ENCODE measurements around the gene IRF4.
"Not testable (repeated sequence)": the region's sequence is repeated elsewhere in the genome, so short reads cannot be mapped to it uniquely, and the experiment has no call there.

The IRF4 gene

DNA sequence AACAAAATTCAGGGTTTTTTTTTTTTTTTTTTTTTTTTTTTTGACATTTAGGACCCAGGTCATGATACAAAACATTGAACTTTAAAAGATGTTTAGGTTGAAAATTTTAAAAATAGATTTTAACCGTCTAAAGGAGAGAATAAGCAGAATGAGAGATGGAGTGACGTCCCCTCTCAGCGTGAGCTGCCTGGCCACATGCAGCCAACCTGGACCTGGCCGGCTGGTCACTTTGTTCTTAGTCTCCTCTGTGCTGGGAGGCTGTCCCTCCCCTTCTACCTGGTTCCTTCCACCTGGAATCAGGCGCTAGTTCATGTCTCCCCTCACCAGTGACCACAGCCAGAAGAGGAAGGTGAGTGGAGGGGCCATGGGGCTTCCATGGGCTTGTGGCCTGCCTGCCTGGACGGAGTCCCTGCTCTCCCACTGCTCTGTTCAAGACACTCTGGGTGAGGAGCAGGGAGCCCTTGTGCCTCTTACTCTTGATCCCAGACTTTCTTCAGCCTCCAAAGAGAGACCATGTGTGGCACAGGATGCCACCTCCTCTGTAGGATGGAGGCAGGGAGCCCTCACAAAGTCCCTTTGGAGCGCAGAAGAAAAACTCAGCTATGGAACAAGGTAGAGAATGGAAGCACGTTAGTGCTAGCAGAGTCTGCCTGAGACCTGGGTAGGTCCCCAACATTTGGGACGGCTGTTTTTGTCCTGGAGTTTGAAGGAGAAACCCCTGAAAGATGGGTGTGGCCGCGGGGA, 31.7 kb downstream of the IRF4 start:
- FAIRE-seq: no peak

DNA sequence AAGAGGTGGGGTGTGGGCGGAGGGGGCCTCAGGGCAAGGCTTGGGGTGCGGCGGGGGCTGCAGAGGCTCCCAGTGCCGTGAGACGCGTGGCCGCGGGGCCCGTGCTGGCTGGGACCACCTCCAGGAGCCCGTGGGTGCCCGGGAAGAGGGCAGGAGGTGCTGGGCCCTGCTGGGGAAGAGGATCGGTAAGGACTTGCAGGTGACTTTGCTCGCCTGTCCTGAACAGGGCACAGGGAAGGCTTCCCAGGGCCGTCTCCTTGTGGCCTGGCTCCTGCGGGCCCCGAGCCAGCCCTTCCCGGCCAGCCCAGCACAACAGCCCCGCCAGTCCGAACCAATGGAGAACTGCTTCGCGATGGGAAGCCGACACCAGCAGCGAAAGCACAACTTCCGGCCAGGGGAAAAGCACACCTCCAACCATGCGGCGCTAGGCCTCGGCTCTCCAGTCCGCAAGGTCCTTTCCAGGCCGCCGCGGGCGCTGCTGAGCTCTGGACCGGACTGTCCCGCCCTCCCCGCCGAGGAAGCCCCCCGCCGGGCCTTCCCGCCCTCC, 32.3 kb downstream of the IRF4 start:
- FAIRE-seq: no peak

GRCh38 chr6:424741-425417, 33.3 kb downstream of the IRF4 start:
- no peak for FAIRE-seq

GRCh38 chr6:425418-425788, 33.9 kb downstream of the IRF4 start:
- not testable (repeated sequence) for FAIRE-seq

- FAIRE-seq: not testable (repeated sequence)
These were observed 34.7 kb downstream of the IRF4 start for GRCh38 chr6:426198-426738.

DNA sequence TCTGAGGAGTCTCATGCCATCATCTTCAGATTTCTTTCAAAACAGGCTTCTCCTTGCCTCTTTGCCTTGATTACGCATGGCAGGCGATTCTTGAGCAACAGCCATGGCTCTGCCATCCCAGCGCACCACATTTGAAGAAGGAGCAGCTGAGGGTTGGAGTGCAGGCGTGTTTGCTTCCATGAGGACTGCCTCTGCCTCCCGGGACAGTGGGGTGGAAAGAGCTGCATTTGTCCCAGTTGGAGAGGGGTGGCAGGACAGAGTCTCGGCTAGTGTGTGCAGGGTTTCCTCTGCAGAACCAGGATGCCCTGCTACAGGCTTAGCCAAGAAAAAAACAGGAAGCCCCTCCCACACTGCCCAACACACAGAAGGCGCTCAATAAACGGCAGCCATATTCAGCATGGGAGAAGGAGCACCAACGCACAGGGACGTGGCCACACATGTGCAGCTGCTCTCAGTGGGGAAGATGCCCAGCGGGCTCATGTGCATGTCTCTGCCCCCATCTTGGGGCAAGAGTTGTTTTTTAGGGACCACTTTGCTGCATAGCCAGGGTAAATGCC, 36.6 kb downstream of the IRF4 start:
- FAIRE-seq: no peak

DNA sequence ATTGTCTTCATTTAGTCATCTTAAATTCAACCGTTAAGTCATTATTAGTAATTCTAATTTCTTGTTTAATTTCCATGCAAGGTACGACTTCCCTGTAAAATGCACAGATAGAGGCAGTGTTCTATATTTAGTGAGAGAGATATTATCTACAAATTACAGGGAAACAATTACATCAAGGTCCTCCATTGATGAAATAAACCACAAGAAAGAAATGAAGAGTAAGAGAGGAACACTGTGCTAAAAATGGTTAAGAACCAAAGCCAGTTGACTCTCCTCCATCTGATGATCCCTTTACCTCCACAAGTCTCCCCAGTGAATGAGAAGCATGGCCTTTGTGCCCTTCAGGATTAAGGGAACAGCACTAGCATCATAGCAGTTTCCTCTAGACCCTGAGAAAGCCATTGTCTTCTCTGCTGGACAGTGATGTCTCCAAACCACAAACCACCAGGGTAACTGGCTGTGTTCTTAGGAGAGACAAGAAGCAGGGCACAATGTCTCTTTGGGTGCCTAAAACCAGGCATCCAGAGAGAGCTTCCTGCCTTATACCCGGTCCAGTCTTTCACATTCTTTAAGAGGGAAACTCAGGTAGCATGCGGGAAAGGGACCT, 38.1 kb downstream of the IRF4 start:
- no peak for FAIRE-seq

- FAIRE-seq: no peak
These were observed 40.0 kb downstream of the IRF4 start for GRCh38 chr6:431504-431903.

- FAIRE-seq: no peak
These were observed 40.4 kb downstream of the IRF4 start for GRCh38 chr6:431986-432385.

- FAIRE-seq: no peak
These were observed 42.6 kb downstream of the IRF4 start for GRCh38 chr6:434051-434705.

DNA sequence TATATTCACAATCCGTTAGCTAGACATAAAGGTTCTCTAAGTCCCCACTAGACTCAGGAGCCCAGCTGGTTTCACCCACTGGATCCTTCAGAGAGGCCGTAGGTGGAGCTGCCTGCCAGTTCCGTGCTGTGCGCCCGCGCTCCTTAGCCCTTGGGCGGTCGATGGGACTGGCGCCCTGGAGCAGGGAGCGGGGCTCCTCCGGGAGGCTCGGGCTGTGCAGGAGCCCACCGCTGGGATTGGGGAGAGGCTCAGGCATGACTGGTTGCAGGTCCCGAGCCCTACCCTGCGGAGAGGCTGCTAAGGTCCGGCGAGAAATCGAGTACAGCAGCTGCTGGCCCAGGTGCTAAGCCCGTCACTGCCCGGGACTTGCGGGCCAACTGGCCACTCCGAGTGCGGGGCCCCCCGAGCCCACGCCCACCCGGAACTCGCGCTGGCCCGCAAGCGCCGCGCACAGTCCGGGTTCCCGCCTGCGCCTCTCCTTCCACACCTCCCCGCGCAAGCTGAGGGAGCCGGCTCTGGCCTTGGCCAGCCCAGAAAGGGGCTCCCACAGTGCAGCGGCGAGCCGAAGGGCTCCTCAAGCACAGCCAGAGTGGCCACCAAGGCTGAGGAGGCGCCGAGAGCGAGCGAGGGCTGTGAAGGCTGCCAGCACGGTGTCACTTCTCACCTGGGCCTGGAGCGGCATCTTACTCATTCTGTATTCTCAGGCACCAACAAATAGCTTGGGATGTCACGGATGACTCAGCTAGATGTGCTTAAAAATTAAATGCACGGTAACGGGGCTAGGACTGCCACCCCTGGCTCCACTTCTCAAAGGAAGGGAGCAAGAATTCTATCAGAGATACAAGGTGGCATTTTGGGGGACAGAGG, 44.1 kb downstream of the IRF4 start:
- FAIRE-seq: no peak

- no peak for FAIRE-seq
These were observed 44.9 kb downstream of the IRF4 start for GRCh38 chr6:436308-437036.

DNA sequence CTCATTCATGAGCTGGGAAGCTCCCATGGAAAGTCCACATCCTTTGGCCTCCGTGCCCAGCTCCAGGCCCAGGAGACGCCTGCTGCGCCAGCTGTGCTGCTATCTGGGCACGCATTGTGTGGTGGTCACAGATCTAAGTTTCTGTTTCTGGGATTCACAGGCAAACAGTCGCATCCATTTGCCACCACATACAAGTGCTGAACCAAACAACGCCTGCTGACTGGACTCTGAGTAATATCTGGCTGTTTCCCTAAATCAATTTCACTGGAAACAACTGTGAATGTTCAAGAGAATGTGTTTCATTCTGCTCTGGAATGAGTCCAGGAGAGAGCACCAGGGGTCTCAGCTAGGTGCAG, 45.5 kb downstream of the IRF4 start:
- FAIRE-seq: no peak

DNA sequence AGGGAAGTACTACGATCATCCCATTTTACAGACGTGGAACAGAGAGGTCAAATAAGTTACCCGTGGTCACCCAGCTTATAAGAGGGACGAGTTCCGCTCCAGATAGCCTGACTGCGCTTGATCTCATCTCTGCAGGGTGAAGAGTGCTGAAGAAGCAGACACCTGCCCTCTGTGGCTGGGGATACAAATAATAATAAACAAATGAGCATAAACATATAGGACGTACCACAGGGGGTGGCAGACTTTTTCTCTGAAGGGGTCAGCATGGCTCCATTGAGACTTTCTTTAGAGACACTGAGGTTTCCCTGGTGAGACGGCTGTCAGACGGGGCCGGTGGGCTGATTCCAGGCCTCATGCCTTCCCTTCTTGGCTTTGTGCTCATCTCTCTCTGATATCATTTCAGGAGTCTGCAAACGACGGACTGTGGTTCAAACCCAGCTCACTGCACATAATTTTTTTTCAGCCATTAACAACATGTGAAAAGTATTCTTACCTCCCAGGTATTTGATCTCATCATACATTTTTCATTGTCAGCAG, 47.1 kb downstream of the IRF4 start:
- no peak for FAIRE-seq

DNA sequence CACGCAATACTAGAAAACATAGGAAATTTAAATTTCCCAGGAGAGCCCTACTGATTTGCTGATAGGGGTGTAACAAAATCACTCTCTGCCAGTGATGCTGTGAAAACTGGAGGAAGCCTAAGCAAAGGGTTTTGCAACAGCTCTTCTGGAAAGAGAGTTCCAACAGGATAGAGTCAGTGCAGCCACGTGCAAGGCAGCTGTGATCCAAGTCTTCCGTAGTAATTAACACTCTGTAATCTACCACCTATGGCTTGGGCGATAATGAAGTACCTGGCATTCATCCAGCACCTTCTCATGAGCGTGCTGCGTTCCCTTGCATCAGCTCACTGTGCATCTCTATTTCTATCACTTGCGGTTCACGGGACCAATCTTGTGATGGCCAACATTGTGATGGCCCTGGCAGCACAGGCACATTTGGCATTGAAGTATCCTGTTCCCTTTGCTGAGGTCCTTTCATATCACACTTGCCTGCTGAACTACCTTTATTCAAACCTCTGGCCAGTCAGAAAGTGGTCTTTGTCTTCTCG, 48.2 kb downstream of the IRF4 start:
- FAIRE-seq: no peak

GRCh38 chr6:441126-441920, 49.8 kb downstream of the IRF4 start:
- FAIRE-seq: no peak

DNA sequence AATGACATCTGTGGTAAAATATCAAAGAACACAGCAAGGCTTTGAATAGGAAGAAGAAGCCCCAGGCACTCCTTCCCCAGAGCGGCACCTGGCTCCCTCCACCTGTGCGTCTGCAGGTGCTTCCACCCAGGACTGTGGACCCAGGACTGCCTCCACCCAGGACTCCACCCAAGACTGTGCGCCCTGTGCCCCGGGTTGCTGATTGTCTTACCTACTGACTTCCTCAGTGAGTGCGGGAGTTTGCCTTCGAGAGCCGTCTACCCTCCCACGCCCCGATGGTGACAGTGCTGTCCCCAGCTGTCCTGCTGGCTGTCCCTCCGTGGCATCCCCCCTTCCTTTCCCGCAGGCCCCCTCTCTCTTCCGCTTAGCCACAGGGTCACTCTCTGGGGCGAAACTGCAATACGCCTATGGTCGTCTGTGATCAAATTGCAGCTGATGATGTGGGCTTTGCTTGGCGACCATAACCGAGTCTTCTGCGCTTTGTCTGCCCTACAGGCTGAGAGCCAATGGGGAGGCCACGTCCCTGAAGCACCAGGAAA, 52.1 kb downstream of the IRF4 start:
- no peak for FAIRE-seq

- no peak for FAIRE-seq
These were observed 53.2 kb downstream of the IRF4 start for GRCh38 chr6:444653-445275.

Data from islet of Langerhans (tissue), 1 donor.